ENCODE data around the gene PLXDC2.

PLXDC2 gene

GRCh38 chr10:19877466-19878255 lies 61.4 kb downstream of the PLXDC2 start:
- no peak overlapping the region for H3K4me3 ChIP-seq (ENCODE audit: low read length)
- no peaks in the 10 kb centered on the region for H3K9me3 ChIP-seq (ENCODE audit: low read length)
- H3K36me3 ChIP-seq (ENCODE audit: insufficient read depth, low read length) = no peaks in the 10 kb centered on the region
- no peaks in the 10 kb centered on the region for H3K4me1 ChIP-seq (ENCODE audit: insufficient read depth, low read length)
- no peaks in the 10 kb centered on the region for H3K27me3 ChIP-seq (ENCODE audit: insufficient read depth, low read length)
- no peak overlapping the region for H2AFZ ChIP-seq (ENCODE audit: low read depth, low read length)

- H3K4me3 ChIP-seq (ENCODE audit: low read length) = no peak overlapping the region
- no peaks in the 10 kb centered on the region for H3K9me3 ChIP-seq (ENCODE audit: low read length)
- no peaks in the 10 kb centered on the region for H3K27me3 ChIP-seq (ENCODE audit: insufficient read depth, low read length)
- no peak overlapping the region for H2AFZ ChIP-seq (ENCODE audit: low read depth, low read length)
- H3K36me3 ChIP-seq (ENCODE audit: insufficient read depth, low read length) = no peaks in the 10 kb centered on the region
- no peaks in the 10 kb centered on the region for H3K4me1 ChIP-seq (ENCODE audit: insufficient read depth, low read length)
Measured at GRCh38 chr10:19882621-19883020, 66.4 kb downstream of the PLXDC2 start.

- H3K4me1 ChIP-seq (ENCODE audit: insufficient read depth, low read length) = peaks cover 11% of the 10 kb centered on the region
- no peak overlapping the region for H2AFZ ChIP-seq (ENCODE audit: low read depth, low read length)
- no peaks in the 10 kb centered on the region for H3K9me3 ChIP-seq (ENCODE audit: low read length)
- no peaks in the 10 kb centered on the region for H3K27me3 ChIP-seq (ENCODE audit: insufficient read depth, low read length)
- H3K36me3 ChIP-seq (ENCODE audit: insufficient read depth, low read length) = no peaks in the 10 kb centered on the region
- H3K4me3 ChIP-seq (ENCODE audit: low read length) = no peak overlapping the region
Measured at GRCh38 chr10:19888061-19888660, 71.9 kb downstream of the PLXDC2 start.

- Histone ChIP-seq H2AFZ (ENCODE audit: low read depth, low read length) (no peak overlapping the region), H3K4me3 (ENCODE audit: low read length) (no peak overlapping the region), H3K9me3 (ENCODE audit: low read length) (no peaks in the 10 kb centered on the region), H3K36me3 (ENCODE audit: insufficient read depth, low read length) (no peaks in the 10 kb centered on the region), H3K4me1 (ENCODE audit: insufficient read depth, low read length) (peaks cover 11% of the 10 kb centered on the region), H3K27me3 (ENCODE audit: insufficient read depth, low read length) (no peaks in the 10 kb centered on the region)
Measured at GRCh38 chr10:19889256-19889655, 73.0 kb downstream of the PLXDC2 start.

GRCh38 chr10:19891429-19891828 lies 75.2 kb downstream of the PLXDC2 start:
- H3K27me3 ChIP-seq (ENCODE audit: insufficient read depth, low read length) = no peaks in the 10 kb centered on the region
- H3K36me3 ChIP-seq (ENCODE audit: insufficient read depth, low read length) = no peaks in the 10 kb centered on the region
- H3K4me1 ChIP-seq (ENCODE audit: insufficient read depth, low read length) = peaks cover 11% of the 10 kb centered on the region
- no peak overlapping the region for H3K4me3 ChIP-seq (ENCODE audit: low read length)
- peaks cover 1% of the 10 kb centered on the region for H3K9me3 ChIP-seq (ENCODE audit: low read length)
- H2AFZ ChIP-seq (ENCODE audit: low read depth, low read length) = no peak overlapping the region

- no peaks in the 10 kb centered on the region for H3K27me3 ChIP-seq (ENCODE audit: insufficient read depth, low read length)
- peaks cover 1% of the 10 kb centered on the region for H3K9me3 ChIP-seq (ENCODE audit: low read length)
- H2AFZ ChIP-seq (ENCODE audit: low read depth, low read length) = no peak overlapping the region
- H3K4me3 ChIP-seq (ENCODE audit: low read length) = no peak overlapping the region
- no peaks in the 10 kb centered on the region for H3K36me3 ChIP-seq (ENCODE audit: insufficient read depth, low read length)
- peaks cover 11% of the 10 kb centered on the region for H3K4me1 ChIP-seq (ENCODE audit: insufficient read depth, low read length)
Measured at GRCh38 chr10:19892270-19892669, 76.0 kb downstream of the PLXDC2 start.

GRCh38 chr10:19892677-19893076 lies 76.4 kb downstream of the PLXDC2 start:
- Histone ChIP-seq H3K9me3 (ENCODE audit: low read length) (peaks cover 1% of the 10 kb centered on the region), H2AFZ (ENCODE audit: low read depth, low read length) (no peak overlapping the region), H3K36me3 (ENCODE audit: insufficient read depth, low read length) (no peaks in the 10 kb centered on the region), H3K4me3 (ENCODE audit: low read length) (no peak overlapping the region), H3K4me1 (ENCODE audit: insufficient read depth, low read length) (peaks cover 11% of the 10 kb centered on the region), H3K27me3 (ENCODE audit: insufficient read depth, low read length) (no peaks in the 10 kb centered on the region)

- Histone ChIP-seq H3K4me3 (ENCODE audit: low read length) (no peak overlapping the region), H3K4me1 (ENCODE audit: insufficient read depth, low read length) (peaks cover 11% of the 10 kb centered on the region), H2AFZ (ENCODE audit: low read depth, low read length) (no peak overlapping the region), H3K27me3 (ENCODE audit: insufficient read depth, low read length) (no peaks in the 10 kb centered on the region), H3K9me3 (ENCODE audit: low read length) (peaks cover 1% of the 10 kb centered on the region), H3K36me3 (ENCODE audit: insufficient read depth, low read length) (no peaks in the 10 kb centered on the region)
Measured at GRCh38 chr10:19895500-19895899, 79.3 kb downstream of the PLXDC2 start.

- H3K4me1 ChIP-seq (ENCODE audit: insufficient read depth, low read length) = peaks cover 9% of the 10 kb centered on the region
- H3K27me3 ChIP-seq (ENCODE audit: insufficient read depth, low read length) = no peaks in the 10 kb centered on the region
- no peaks in the 10 kb centered on the region for H3K9me3 ChIP-seq (ENCODE audit: low read length)
- H3K4me3 ChIP-seq (ENCODE audit: low read length) = no peak overlapping the region
- no peaks in the 10 kb centered on the region for H3K36me3 ChIP-seq (ENCODE audit: insufficient read depth, low read length)
- no peak overlapping the region for H2AFZ ChIP-seq (ENCODE audit: low read depth, low read length)
Measured at GRCh38 chr10:19902456-19902855, 86.2 kb downstream of the PLXDC2 start.

GRCh38 chr10:19904202-19904661 lies 88.0 kb downstream of the PLXDC2 start:
- H3K4me3 ChIP-seq (ENCODE audit: low read length) = no peak overlapping the region
- H3K36me3 ChIP-seq (ENCODE audit: insufficient read depth, low read length) = no peaks in the 10 kb centered on the region
- peaks cover 9% of the 10 kb centered on the region for H3K4me1 ChIP-seq (ENCODE audit: insufficient read depth, low read length)
- no peak overlapping the region for H2AFZ ChIP-seq (ENCODE audit: low read depth, low read length)
- H3K27me3 ChIP-seq (ENCODE audit: insufficient read depth, low read length) = no peaks in the 10 kb centered on the region
- no peaks in the 10 kb centered on the region for H3K9me3 ChIP-seq (ENCODE audit: low read length)

GRCh38 chr10:19906108-19906791 lies 90.0 kb downstream of the PLXDC2 start:
- Histone ChIP-seq H3K27me3 (ENCODE audit: insufficient read depth, low read length) (no peaks in the 10 kb centered on the region), H3K36me3 (ENCODE audit: insufficient read depth, low read length) (no peaks in the 10 kb centered on the region), H3K9me3 (ENCODE audit: low read length) (no peaks in the 10 kb centered on the region), H3K4me1 (ENCODE audit: insufficient read depth, low read length) (peaks cover 9% of the 10 kb centered on the region), H2AFZ (ENCODE audit: low read depth, low read length) (no peak overlapping the region), H3K4me3 (ENCODE audit: low read length) (no peak overlapping the region)

- no peaks in the 10 kb centered on the region for H3K27me3 ChIP-seq (ENCODE audit: insufficient read depth, low read length)
- peaks cover 8% of the 10 kb centered on the region for H3K4me1 ChIP-seq (ENCODE audit: insufficient read depth, low read length)
- no peaks in the 10 kb centered on the region for H3K36me3 ChIP-seq (ENCODE audit: insufficient read depth, low read length)
- H2AFZ ChIP-seq (ENCODE audit: low read depth, low read length) = no peak overlapping the region
- H3K4me3 ChIP-seq (ENCODE audit: low read length) = no peak overlapping the region
- no peaks in the 10 kb centered on the region for H3K9me3 ChIP-seq (ENCODE audit: low read length)
Measured at GRCh38 chr10:19908991-19909696, 92.9 kb downstream of the PLXDC2 start.

GRCh38 chr10:19911886-19912285 lies 95.7 kb downstream of the PLXDC2 start:
- H3K36me3 ChIP-seq (ENCODE audit: insufficient read depth, low read length) = peaks cover 2% of the 10 kb centered on the region
- H3K27me3 ChIP-seq (ENCODE audit: insufficient read depth, low read length) = no peaks in the 10 kb centered on the region
- no peak overlapping the region for H3K4me3 ChIP-seq (ENCODE audit: low read length)
- H3K9me3 ChIP-seq (ENCODE audit: low read length) = no peaks in the 10 kb centered on the region
- no peaks in the 10 kb centered on the region for H3K4me1 ChIP-seq (ENCODE audit: insufficient read depth, low read length)
- H2AFZ ChIP-seq (ENCODE audit: low read depth, low read length) = no peak overlapping the region
